Parathyroid adenoma (tissue), 2 donors: ENCODE results near the gene CREB3.

ENCODE experiments used
- H2AFZ ChIP-seq: fragments of 300-600 bp; sonication (generic); one replicate; pipeline ENCODE4 v1.7.0; 2017; ENCODE audit warnings: antibody characterized with exemption, mild to moderate bottlenecking
- H3K27ac ChIP-seq: fragments of 300-600 bp; sonication (generic); one replicate; pipeline ENCODE4 v1.7.0; 2017
- H3K27me3 ChIP-seq: fragments of 300-600 bp; sonication (generic); one replicate; pipeline ENCODE4 v1.7.0; 2017; ENCODE audit warnings: low read length; ENCODE audit not compliant: control insufficient read depth, insufficient read depth
- H3K36me3 ChIP-seq: fragments of 300-600 bp; sonication (generic); one replicate; pipeline ENCODE4 v1.7.0; 2017; ENCODE audit warnings: low read length; ENCODE audit not compliant: control insufficient read depth, insufficient read depth
- H3K4me1 ChIP-seq: fragments of 300-600 bp; sonication (generic); one replicate; pipeline ENCODE4 v1.7.0; 2017; ENCODE audit warnings: control low read depth
- H3K4me2 ChIP-seq: fragments of 300-600 bp; sonication (generic); one replicate; pipeline ENCODE4 v1.7.0; 2017; ENCODE audit warnings: low read length
- H3K4me3 ChIP-seq: fragments of 300-600 bp; sonication (generic); one replicate; pipeline ENCODE4 v1.7.0; 2017; ENCODE audit warnings: low read depth, low read length
- H3K79me2 ChIP-seq: fragments of 300-600 bp; sonication (generic); one replicate; pipeline ENCODE4 v1.7.0; 2017; ENCODE audit warnings: control low read depth
- H3K9ac ChIP-seq: fragments of 300-600 bp; sonication (generic); one replicate; pipeline ENCODE4 v1.7.0; 2017; ENCODE audit warnings: mild to moderate bottlenecking
- H3K9me3 ChIP-seq: fragments of 300-600 bp; sonication (generic); one replicate; pipeline ENCODE4 v1.7.0; 2017; ENCODE audit warnings: low read length; ENCODE audit not compliant: control insufficient read depth
- CTCF ChIP-seq: fragments of 300-600 bp; sonication (generic); IDR thresholded peaks from one replicate; pipeline ENCODE4 v1.7.0; 2017; ENCODE audit warnings: antibody characterized with exemption, mild to moderate bottlenecking
- donor health status: primary hyperparathyroidism.

Gene CREB3

GRCh38 chr9:35711501-35712428 is 20.7 kb upstream of the CREB3 start:
- H3K36me3 ChIP-seq = no peaks in the 10 kb centered on the region
- H3K4me2 ChIP-seq = no peak overlapping the region
- no peak overlapping the region for H3K9ac ChIP-seq
- H3K4me1 ChIP-seq = peaks cover 5% of the 10 kb centered on the region
- H3K27me3 ChIP-seq = no peaks in the 10 kb centered on the region
- H2AFZ ChIP-seq = no peak overlapping the region
- TF ChIP-seq CTCF = peak; percentile 7
- H3K27ac ChIP-seq = peak overlapping the region; percentile 60
- no peaks in the 10 kb centered on the region for H3K79me2 ChIP-seq
- H3K4me3 ChIP-seq = no peak overlapping the region
- H3K9me3 ChIP-seq = no peaks in the 10 kb centered on the region

- no peak for TF ChIP-seq CTCF
- H3K9me3 ChIP-seq = no peaks in the 10 kb centered on the region
- H3K36me3 ChIP-seq = no peaks in the 10 kb centered on the region
- peak overlapping the region; percentile 60 for H3K27ac ChIP-seq
- H3K79me2 ChIP-seq = no peaks in the 10 kb centered on the region
- peaks cover 5% of the 10 kb centered on the region for H3K4me1 ChIP-seq
- H3K27me3 ChIP-seq = no peaks in the 10 kb centered on the region
- no peak overlapping the region for H2AFZ ChIP-seq
- no peak overlapping the region for H3K4me3 ChIP-seq
- H3K9ac ChIP-seq = no peak overlapping the region
- no peak overlapping the region for H3K4me2 ChIP-seq
These were observed 19.6 kb upstream of the CREB3 start for GRCh38 chr9:35712762-35713400.

- Histone ChIP-seq H2AFZ (no peak overlapping the region), H3K4me2 (no peak overlapping the region), H3K79me2 (no peaks in the 10 kb centered on the region), H3K4me1 (peaks cover 5% of the 10 kb centered on the region), H3K27ac (peak overlapping the region; percentile 60), H3K27me3 (no peaks in the 10 kb centered on the region), H3K9ac (no peak overlapping the region), H3K36me3 (no peaks in the 10 kb centered on the region), H3K4me3 (no peak overlapping the region), H3K9me3 (no peaks in the 10 kb centered on the region)
- TF ChIP-seq CTCF = no peak
These were observed 18.9 kb upstream of the CREB3 start for GRCh38 chr9:35713578-35713977.

- Histone ChIP-seq H3K27ac (no peak overlapping the region), H3K4me1 (peaks cover 5% of the 10 kb centered on the region), H3K36me3 (no peaks in the 10 kb centered on the region), H3K9me3 (no peaks in the 10 kb centered on the region), H3K9ac (no peak overlapping the region), H2AFZ (no peak overlapping the region), H3K79me2 (no peaks in the 10 kb centered on the region), H3K4me3 (no peak overlapping the region), H3K27me3 (no peaks in the 10 kb centered on the region), H3K4me2 (no peak overlapping the region)
- no peak for TF ChIP-seq CTCF
These were observed 18.3 kb upstream of the CREB3 start for GRCh38 chr9:35714123-35714522.
